HL-60 (cell line): ENCODE results near the gene ATP6V1B1.
A peak's percentile ranks its signal among the peaks of the same experiment; 100 is the strongest.

ENCODE experiments used
- DNase-seq, 2 experiments: peaks; one replicate each; pipeline ENCODE4 v3.0.0-alpha.2; 2010 to 2020; ENCODE audit warnings: low read depth in 1 of 2, low spot score in 1 of 2
- H3K27ac ChIP-seq: fragments of 250-450 bp; sonication (Bioruptor Pico); replicated peaks from 2 replicates; pipeline ENCODE4 v1.5.1; 2020; ENCODE audit warnings: mild to moderate bottlenecking, moderate library complexity
- H3K27me3 ChIP-seq: fragments of 250-450 bp; sonication (Bioruptor Pico); 2 replicates; pipeline ENCODE4 v1.5.1; 2021; ENCODE audit warnings: mild to moderate bottlenecking, moderate library complexity; ENCODE audit not compliant: insufficient read depth, poor library complexity, severe bottlenecking
- H3K4me3 ChIP-seq: replicated peaks from 2 replicates; pipeline ENCODE4 v1.5.1; 2011; ENCODE audit warnings: mild to moderate bottlenecking, control low read depth, low read length; ENCODE audit not compliant: insufficient read depth
- GABPA ChIP-seq: IDR thresholded peaks from 2 replicates; pipeline ENCODE4 v1.6.1; 2012; ENCODE audit warnings: low read depth
- POLR2AphosphoS5 ChIP-seq: IDR thresholded peaks from 2 replicates; pipeline ENCODE4 v1.6.1; 2012; ENCODE audit warnings: low read depth
- SPI1 ChIP-seq: IDR thresholded peaks from 2 replicates; pipeline ENCODE4 v1.6.1; 2012; ENCODE audit warnings: low read depth, mild to moderate bottlenecking, borderline replicate concordance
- TF ChIP-seq, protein P1 (sequence below): IDR thresholded peaks from 2 replicates; pipeline ENCODE4 v1.6.1; 2012; ENCODE audit warnings: low read depth; ENCODE audit not compliant: insufficient replicate concordance
- TF ChIP-seq, protein P2 (sequence below): IDR thresholded peaks from one replicate; pipeline ENCODE4 v1.5.1; 2011; ENCODE audit warnings: low read length, control low read depth, inconsistent platforms; ENCODE audit not compliant: insufficient read depth

ATP6V1B1 gene

DNA sequence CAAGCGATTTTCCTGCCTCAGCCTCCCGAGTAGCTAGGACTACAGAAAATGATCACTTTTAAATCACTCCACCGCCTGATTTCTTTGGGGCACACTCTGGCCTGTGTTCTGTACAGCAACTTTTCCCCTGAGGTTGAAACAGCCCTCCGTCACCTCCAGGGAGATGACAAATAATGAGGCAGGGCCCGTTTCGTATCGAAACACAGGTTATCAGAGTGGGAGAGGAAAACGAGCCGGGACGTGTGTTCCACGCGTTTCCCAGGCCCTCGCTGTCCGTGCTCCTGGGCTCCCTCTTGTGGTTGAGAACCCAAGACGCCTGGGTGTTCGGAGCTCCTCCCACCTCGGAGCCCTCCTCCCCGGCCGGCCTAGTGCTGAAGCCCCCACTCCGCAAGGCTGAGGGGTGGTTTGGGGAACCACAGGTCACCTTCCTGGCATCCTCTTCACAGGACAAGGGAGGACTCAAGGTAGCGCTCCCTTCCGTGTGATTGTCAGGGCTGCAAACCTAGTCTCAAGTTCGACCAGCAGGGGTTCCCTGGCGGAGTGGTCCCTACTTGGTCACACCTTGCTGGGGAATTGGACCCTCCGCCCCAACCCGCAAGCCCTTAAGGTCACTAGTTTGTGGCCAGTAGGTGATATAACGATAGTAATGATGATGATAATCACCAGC, 12.8 kb downstream of the ATP6V1B1 start:
- no peak overlapping the region for H3K27ac ChIP-seq
- no peak overlapping the region for H3K4me3 ChIP-seq
- DNase-seq, result peak; percentile 32 to 66
- H3K27me3 ChIP-seq, result peaks cover 27% of the 10 kb centered on the region
- TF ChIP-seq, protein P1, sequence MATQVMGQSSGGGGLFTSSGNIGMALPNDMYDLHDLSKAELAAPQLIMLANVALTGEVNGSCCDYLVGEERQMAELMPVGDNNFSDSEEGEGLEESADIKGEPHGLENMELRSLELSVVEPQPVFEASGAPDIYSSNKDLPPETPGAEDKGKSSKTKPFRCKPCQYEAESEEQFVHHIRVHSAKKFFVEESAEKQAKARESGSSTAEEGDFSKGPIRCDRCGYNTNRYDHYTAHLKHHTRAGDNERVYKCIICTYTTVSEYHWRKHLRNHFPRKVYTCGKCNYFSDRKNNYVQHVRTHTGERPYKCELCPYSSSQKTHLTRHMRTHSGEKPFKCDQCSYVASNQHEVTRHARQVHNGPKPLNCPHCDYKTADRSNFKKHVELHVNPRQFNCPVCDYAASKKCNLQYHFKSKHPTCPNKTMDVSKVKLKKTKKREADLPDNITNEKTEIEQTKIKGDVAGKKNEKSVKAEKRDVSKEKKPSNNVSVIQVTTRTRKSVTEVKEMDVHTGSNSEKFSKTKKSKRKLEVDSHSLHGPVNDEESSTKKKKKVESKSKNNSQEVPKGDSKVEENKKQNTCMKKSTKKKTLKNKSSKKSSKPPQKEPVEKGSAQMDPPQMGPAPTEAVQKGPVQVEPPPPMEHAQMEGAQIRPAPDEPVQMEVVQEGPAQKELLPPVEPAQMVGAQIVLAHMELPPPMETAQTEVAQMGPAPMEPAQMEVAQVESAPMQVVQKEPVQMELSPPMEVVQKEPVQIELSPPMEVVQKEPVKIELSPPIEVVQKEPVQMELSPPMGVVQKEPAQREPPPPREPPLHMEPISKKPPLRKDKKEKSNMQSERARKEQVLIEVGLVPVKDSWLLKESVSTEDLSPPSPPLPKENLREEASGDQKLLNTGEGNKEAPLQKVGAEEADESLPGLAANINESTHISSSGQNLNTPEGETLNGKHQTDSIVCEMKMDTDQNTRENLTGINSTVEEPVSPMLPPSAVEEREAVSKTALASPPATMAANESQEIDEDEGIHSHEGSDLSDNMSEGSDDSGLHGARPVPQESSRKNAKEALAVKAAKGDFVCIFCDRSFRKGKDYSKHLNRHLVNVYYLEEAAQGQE, result no peak
- TF ChIP-seq, protein P2, sequence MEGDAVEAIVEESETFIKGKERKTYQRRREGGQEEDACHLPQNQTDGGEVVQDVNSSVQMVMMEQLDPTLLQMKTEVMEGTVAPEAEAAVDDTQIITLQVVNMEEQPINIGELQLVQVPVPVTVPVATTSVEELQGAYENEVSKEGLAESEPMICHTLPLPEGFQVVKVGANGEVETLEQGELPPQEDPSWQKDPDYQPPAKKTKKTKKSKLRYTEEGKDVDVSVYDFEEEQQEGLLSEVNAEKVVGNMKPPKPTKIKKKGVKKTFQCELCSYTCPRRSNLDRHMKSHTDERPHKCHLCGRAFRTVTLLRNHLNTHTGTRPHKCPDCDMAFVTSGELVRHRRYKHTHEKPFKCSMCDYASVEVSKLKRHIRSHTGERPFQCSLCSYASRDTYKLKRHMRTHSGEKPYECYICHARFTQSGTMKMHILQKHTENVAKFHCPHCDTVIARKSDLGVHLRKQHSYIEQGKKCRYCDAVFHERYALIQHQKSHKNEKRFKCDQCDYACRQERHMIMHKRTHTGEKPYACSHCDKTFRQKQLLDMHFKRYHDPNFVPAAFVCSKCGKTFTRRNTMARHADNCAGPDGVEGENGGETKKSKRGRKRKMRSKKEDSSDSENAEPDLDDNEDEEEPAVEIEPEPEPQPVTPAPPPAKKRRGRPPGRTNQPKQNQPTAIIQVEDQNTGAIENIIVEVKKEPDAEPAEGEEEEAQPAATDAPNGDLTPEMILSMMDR, result peak; percentile 74

DNA sequence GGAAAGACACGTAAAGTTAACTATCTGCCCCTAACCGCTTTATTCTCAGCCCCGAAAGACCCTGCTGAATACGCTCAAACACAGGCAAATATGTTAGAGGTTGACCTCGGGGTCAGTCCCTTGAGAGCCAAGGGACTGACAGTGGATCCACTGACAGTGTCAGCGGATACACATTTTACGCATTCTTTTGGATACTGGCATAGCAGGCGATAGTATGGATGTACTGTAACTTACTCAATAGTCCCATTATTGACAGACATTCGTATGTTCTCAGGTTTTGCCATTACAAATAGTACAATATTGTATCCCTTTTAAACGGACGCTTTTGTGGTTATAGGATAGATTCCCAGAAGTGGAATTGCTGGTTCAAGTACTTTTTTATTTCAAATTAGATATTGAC, 13.4 kb downstream of the ATP6V1B1 start:
- no peak for DNase-seq
- H3K27ac ChIP-seq, result no peak overlapping the region
- H3K4me3 ChIP-seq, result no peak overlapping the region
- TF ChIP-seq, protein P2, result no peak
- no peak for TF ChIP-seq SPI1
- TF ChIP-seq, protein P1, result no peak
- no peak for TF ChIP-seq GABPA
- no peak for TF ChIP-seq POLR2AphosphoS5
- H3K27me3 ChIP-seq, result peaks cover 30% of the 10 kb centered on the region

DNA sequence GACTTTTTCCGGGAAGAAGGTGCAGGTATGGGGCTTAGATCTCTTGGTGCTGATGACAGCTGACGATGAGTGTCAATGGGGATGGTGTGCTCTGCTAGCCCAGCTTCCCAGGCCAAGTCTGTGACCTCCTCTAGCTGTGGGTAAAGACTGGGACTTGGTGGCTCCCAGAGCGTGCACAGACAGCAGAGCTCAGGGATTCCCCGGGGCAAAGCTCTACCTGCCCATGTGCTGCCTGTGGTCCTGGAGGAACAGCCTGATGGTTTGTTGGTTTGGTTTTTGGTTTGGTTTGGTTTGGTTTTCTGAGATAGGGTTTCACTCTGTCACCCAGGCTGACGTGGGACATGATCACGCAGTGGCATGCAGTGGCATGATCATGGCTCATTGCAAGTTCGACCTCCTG, 19.2 kb downstream of the ATP6V1B1 start:
- Histone ChIP-seq H3K27me3 (peaks cover 25% of the 10 kb centered on the region), H3K4me3 (no peak overlapping the region), H3K27ac (no peak overlapping the region)
- TF ChIP-seq POLR2AphosphoS5 (no peak), GABPA (no peak), SPI1 (no peak)
- TF ChIP-seq, protein P2, result no peak
- TF ChIP-seq, protein P1, result no peak
- DNase-seq, result no peak
